Measurements from ENCODE around the gene COMMD7.
"Not testable (repeated sequence)": the region's sequence is repeated elsewhere in the genome, so short reads cannot be mapped to it uniquely, and the experiment has no call there.

The COMMD7 gene

GRCh38 chr20:32711346-32711745 lies 31.9 kb downstream of the COMMD7 start:
- Histone ChIP-seq H3K4me1 (no peaks in the 10 kb centered on the region), H3K4me3 (ENCODE audit: low read depth, low read length) (no peak overlapping the region), H3K36me3 (no peaks in the 10 kb centered on the region), H3K27me3 (no peaks in the 10 kb centered on the region), H3K9me3 (no peaks in the 10 kb centered on the region)
- no peak for TF ChIP-seq CTCF (IDR thresholded peaks at IDR 0.05; ENCODE audit: low read depth, low read length)
- no peak for DNase-seq

GRCh38 chr20:32709632-32710121 lies 33.6 kb downstream of the COMMD7 start:
- Histone ChIP-seq H3K4me1 (no peaks in the 10 kb centered on the region), H3K4me3 (ENCODE audit: low read depth, low read length) (no peak overlapping the region), H3K36me3 (no peaks in the 10 kb centered on the region), H3K9me3 (no peaks in the 10 kb centered on the region), H3K27me3 (no peaks in the 10 kb centered on the region)
- no peak for TF ChIP-seq CTCF (IDR thresholded peaks at IDR 0.05; ENCODE audit: low read depth, low read length)
- no peak for DNase-seq

- not testable (repeated sequence) for H3K9me3 ChIP-seq; H3K4me1 ChIP-seq; DNase-seq; H3K27me3 ChIP-seq; H3K4me3 ChIP-seq (ENCODE audit: low read depth, low read length); H3K36me3 ChIP-seq
Observed at GRCh38 chr20:32709029-32709631, 34.1 kb downstream of the COMMD7 start.

GRCh38 chr20:32707691-32708581 lies 35.3 kb downstream of the COMMD7 start:
- Histone ChIP-seq H3K36me3 (no peaks in the 10 kb centered on the region), H3K27me3 (no peaks in the 10 kb centered on the region), H3K9me3 (no peaks in the 10 kb centered on the region), H3K4me3 (ENCODE audit: low read depth, low read length) (no peak overlapping the region), H3K4me1 (no peaks in the 10 kb centered on the region)
- DNase-seq, result no peak
- no peak for TF ChIP-seq CTCF (IDR thresholded peaks at IDR 0.05; ENCODE audit: low read depth, low read length)

- DNase-seq, result no peak
- no peak overlapping the region for H3K4me3 ChIP-seq (ENCODE audit: low read depth, low read length)
- H3K36me3 ChIP-seq, result no peaks in the 10 kb centered on the region
- H3K27me3 ChIP-seq, result no peaks in the 10 kb centered on the region
- H3K9me3 ChIP-seq, result no peaks in the 10 kb centered on the region
- no peaks in the 10 kb centered on the region; the same call in 1 of the 2 replicates for H3K4me1 ChIP-seq
- no peak for TF ChIP-seq CTCF (IDR thresholded peaks at IDR 0.05; ENCODE audit: low read depth, low read length)
Observed at GRCh38 chr20:32706486-32706885, 36.8 kb downstream of the COMMD7 start.

- no peak overlapping the region for H3K4me3 ChIP-seq (ENCODE audit: low read depth, low read length)
- H3K9me3 ChIP-seq, result no peaks in the 10 kb centered on the region
- TF ChIP-seq CTCF (IDR thresholded peaks at IDR 0.05; ENCODE audit: low read depth, low read length), result no peak
- no peaks in the 10 kb centered on the region; the same call in 1 of the 2 replicates for H3K4me1 ChIP-seq
- no peak for DNase-seq
- H3K36me3 ChIP-seq, result no peaks in the 10 kb centered on the region; the same call in 1 of the 2 replicates
- H3K27me3 ChIP-seq, result no peaks in the 10 kb centered on the region
Observed at GRCh38 chr20:32702706-32703425, 40.4 kb downstream of the COMMD7 start.
